BLaER1 treated with 17β-estradiol and CSF1 and Interleukin-3, amounts not matched to agents 10 nM and 100 nM (cell line): ENCODE data around the gene FAM24B.
"Not testable (repeated sequence)": the region's sequence is repeated elsewhere in the genome, so short reads cannot be mapped to it uniquely, and the experiment has no call there.

Experiments used
- H3K27ac ChIP-seq, 11 experiments: shearing (Covaris generic); formaldehyde crosslinking; 2 replicates each; pipeline ENCODE4 v1.8.1; 2022
- H3K27me3 ChIP-seq, 11 experiments: shearing (Covaris generic); formaldehyde crosslinking; 2 replicates each; pipeline ENCODE4 v1.8.1; 2022
- H3K36me3 ChIP-seq, 11 experiments: shearing (Covaris generic); formaldehyde crosslinking; 2 replicates each; pipeline ENCODE4 v1.8.1; 2022
- H3K4me1 ChIP-seq, 10 experiments: shearing (Covaris generic); formaldehyde crosslinking; 2 replicates each; pipeline ENCODE4 v1.8.1; 2022
- H3K4me2 ChIP-seq, 11 experiments: shearing (Covaris generic); formaldehyde crosslinking; 2 replicates each; pipeline ENCODE4 v1.8.1; 2022
- H3K4me3 ChIP-seq, 10 experiments: shearing (Covaris generic); formaldehyde crosslinking; 2 replicates each; pipeline ENCODE4 v1.8.1; 2022
- H3K9ac ChIP-seq, 11 experiments: shearing (Covaris generic); formaldehyde crosslinking; 2 replicates each; pipeline ENCODE4 v1.8.1; 2022
- H3K9me3 ChIP-seq, 11 experiments: shearing (Covaris generic); formaldehyde crosslinking; replicated peaks in 1 of 11; 2 replicates each; pipeline ENCODE4 v1.8.1; 2022
- H4K20me1 ChIP-seq, 11 experiments: shearing (Covaris generic); formaldehyde crosslinking; 2 replicates each; pipeline ENCODE4 v1.8.1; 2022
- Cebpa-rat ChIP-seq, 11 experiments: shearing (Covaris generic); IDR thresholded peaks; 2 replicates each; pipeline ENCODE4 v1.8.1; 2022

FAM24B gene, protein sequence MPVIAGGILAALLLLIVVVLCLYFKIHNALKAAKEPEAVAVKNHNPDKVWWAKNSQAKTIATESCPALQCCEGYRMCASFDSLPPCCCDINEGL

DNA sequence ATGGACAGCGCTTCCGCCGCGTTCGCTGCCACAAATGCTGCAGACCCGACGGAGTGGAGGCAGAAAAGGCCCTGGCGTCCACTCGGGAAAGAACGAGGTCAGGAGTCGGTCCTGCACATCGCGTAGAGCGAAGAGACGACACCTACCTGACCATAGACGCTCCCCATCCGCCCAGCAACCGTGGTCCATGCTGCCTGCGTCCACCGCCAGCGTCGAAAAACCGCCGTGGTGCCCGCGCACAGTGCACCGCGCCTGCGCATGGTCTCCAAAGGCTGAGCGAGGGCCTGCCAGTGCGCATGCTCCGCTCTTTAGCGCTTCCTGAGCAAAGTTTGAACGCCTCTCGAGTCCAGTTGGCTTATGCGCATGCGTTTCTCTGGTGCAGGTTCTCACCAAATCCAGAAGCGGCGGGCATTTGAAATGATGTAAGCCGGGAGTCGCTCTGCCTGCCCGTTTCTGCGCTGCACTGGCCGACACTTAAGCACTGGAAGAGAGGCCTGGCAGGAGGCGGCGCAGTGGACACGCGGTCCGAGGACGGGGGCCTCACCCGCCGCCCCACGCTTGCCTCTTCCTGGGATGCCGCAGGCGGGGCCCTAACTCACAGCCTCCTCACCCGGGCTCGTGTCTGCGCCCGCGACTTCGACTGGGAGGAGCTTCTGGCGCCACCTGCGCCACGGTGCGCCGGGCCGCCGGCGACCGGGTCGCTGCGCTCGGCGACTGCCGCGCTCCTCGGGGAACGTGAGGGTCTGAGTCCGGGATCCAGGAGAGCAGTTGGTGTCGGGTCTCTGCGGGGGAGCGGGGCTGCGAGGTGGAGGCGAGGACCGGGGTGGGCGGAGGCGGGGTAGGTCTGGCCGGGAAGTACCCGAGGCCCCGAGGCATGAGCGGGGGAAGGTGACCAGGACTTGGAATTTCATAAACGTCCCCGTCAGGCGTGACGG lies at the start of gene FAM24B:
FAM24B (minus strand) TSS at position 243 of the 935 bp plus-strand sequence. CDS start 29,066 bp downstream, outside the sequence.
- no peak within 1 kb of the TSS for H3K4me2 ChIP-seq
- H4K20me1 ChIP-seq, result no peaks in the 10 kb centered on the region
- no peaks in the 10 kb centered on the region for H3K27me3 ChIP-seq
- H3K4me1 ChIP-seq, result peaks cover 0 to 6% (median 0%) of the 10 kb centered on the region in 10 experiments; a peak in 3 of 20 replicates
- H3K36me3 ChIP-seq, result no peaks in the 10 kb centered on the region
- no peak within 1 kb of the TSS for H3K9ac ChIP-seq
- no peak within 1 kb of the TSS for H3K4me3 ChIP-seq
- TF ChIP-seq Cebpa-rat (IDR thresholded peaks at IDR 0.05), result no peak
- no peak within 1 kb of the TSS for H3K27ac ChIP-seq
- peaks cover 10 to 21% (median 14%) of the 10 kb centered on the region in 11 experiments; a peak in 21 of 22 replicates for H3K9me3 ChIP-seq

DNA sequence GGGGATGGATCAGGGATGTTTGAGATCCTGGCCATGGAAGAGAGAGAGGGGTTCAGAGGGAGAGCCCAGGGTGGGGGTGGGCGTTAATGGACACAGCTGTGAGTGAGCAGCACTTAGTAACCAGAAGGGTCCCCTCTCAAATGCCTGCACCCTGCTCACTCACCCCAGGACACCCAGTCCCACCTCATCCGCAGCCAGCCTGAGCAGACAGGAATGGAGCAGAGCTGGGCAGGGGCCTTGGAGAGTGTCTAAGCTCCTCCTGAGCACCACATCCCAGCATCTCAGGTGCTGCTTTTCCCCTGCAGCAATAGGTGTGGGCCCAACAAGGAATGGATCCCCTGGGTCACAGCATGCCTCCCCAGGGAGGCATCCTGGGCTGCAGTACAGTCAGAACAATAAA lies 36.3 kb upstream of the FAM24B start:
- Histone ChIP-seq H3K36me3 (no peaks in the 10 kb centered on the region), H3K4me2 (no peak overlapping the region), H3K27ac (no peak overlapping the region), H3K4me3 (no peak overlapping the region), H3K9ac (no peak overlapping the region), H3K4me1 (no peaks in the 10 kb centered on the region), H3K9me3 (peaks cover 0 to 5% (median 0%) of the 10 kb centered on the region in 11 experiments; a peak in 2 of 22 replicates), H3K27me3 (no peaks in the 10 kb centered on the region), H4K20me1 (peaks cover 0 to 20% (median 0%) of the 10 kb centered on the region in 11 experiments; a peak in 3 of 22 replicates)
- no peak for TF ChIP-seq Cebpa-rat (IDR thresholded peaks at IDR 0.05)

DNA sequence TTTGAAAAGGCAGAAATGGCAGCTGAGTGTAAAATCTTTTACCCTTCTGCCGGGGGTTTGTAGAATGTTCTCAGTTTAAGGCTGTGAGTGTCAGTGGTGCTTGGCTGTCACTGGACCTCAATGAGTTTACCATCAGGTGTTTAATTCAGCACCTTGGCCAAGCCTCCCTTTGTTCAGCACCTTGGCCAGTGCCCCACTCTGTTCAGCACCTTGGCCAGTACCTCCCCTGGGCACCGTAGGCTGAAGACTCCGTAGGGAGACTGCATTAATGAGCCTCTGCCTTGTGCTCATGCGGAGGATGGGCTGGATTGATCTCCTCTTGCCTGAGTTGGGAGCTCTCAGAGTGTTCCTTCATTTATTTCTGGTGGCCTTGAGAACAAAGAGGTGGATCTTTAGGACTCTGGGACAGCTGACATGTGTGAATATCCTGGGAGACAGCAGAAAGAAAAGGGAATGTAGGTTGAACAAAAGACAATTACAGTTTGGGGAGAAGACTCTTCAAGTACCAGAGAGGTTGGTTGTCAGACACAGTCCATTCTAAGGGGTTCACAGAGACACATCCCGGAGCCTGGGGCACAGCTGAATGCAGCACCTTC lies 32.6 kb upstream of the FAM24B start:
- Histone ChIP-seq H3K27ac (no peak overlapping the region), H3K4me1 (no peaks in the 10 kb centered on the region), H3K9ac (no peak overlapping the region), H3K4me2 (no peak overlapping the region), H3K9me3 (no peaks in the 10 kb centered on the region), H3K36me3 (no peaks in the 10 kb centered on the region), H4K20me1 (peaks cover 0 to 20% (median 0%) of the 10 kb centered on the region in 11 experiments; a peak in 3 of 22 replicates), H3K27me3 (no peaks in the 10 kb centered on the region), H3K4me3 (no peak overlapping the region)
- TF ChIP-seq Cebpa-rat (IDR thresholded peaks at IDR 0.05), result no peak

DNA sequence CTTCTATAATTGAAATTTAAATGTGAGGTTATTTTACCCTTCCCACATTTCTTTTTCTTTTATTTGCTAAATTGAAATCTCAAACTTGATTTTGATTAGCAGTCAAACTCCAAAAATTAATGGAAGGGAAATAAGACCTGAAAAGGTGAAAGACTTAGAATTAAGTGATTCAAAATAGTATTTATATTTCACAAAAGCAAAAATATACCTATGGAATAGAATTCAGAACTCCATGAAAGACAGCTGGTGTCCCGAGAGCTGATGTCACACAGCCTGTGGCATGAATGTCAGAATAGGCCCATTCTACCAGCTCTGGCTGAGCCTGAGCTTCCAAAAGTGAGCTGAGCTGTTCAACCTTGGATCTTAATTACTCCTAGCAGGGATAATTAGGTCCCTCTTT lies 30.9 kb upstream of the FAM24B start, which contains the start of gene FAM24A:
FAM24A (plus strand) TSS at position 301 of the 400 bp plus-strand sequence. CDS start 1,025 bp downstream, outside the sequence.
- Histone ChIP-seq H3K4me2 (no peak within 1 kb of the TSS), H3K9me3 (no peaks in the 10 kb centered on the region), H3K36me3 (no peaks in the 10 kb centered on the region), H3K4me1 (no peaks in the 10 kb centered on the region), H3K4me3 (no peak within 1 kb of the TSS), H4K20me1 (peaks cover 0 to 14% (median 0%) of the 10 kb centered on the region in 11 experiments; a peak in 3 of 22 replicates), H3K27me3 (no peaks in the 10 kb centered on the region), H3K27ac (no peak within 1 kb of the TSS), H3K9ac (no peak within 1 kb of the TSS)
- no peak for TF ChIP-seq Cebpa-rat (IDR thresholded peaks at IDR 0.05)

DNA sequence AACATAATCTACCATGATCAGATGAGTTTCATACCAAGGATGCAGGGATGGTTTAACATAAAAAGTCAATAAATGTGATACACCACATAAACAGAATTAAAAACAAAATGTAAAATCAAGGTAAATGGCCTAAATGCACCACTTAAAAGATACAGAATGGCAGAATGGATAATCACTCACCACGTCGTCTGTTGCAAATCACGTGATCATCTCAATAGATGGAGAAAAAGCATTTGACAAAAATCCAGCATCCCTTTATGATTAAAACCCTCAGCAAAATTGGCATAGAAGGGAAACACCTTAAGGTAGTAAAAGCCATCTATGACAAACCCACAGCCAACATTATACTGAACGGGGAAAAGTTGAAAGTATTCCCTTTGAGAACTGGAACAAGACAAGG lies 24.5 kb upstream of the FAM24B start:
- H3K4me2 ChIP-seq, H3K36me3 ChIP-seq, H3K9me3 ChIP-seq: not testable (repeated sequence)

DNA sequence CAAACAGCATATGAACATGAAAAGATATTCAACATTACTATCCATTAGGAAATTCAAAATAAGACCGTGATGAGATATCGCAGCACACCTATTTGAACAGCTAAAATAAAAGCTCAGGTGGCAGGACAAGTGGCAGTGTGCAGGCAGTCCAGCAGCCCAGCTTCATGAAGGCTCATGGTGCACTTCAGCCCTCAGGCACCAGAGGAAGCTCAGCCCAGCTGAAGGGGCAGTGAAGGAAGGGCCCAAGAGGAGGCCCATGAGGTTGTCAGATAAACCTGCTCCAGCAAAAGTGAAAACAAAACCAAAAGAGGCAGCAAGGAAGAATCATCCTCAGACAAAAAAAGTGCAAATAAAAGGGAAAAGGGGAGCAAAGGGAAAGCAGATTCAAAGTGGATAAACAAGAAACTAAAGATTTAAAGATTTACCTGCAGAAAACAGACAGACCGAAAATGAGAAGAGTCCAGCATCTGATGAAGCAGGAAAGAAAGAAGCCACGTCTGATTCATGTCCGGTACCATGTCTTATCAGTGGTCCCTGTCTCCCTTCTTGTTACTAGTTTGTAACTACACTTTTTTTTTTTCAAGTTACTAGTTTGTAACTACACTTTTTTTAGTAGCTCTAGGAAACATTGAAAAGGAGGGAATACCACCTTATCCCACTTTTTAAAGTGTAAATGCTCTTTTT lies 15.0 kb upstream of the FAM24B start:
- Histone ChIP-seq H3K36me3 (no peaks in the 10 kb centered on the region), H3K4me3 (no peak overlapping the region), H3K4me2 (no peak overlapping the region), H3K27ac (no peak overlapping the region), H3K9ac (no peak overlapping the region), H3K4me1 (no peaks in the 10 kb centered on the region), H3K9me3 (0 out of 22 replicates have a peak, but pooled peaks cover 0 to 4% (median 0%) of the 10 kb centered on the region in 11 experiments), H4K20me1 (no peaks in the 10 kb centered on the region), H3K27me3 (no peaks in the 10 kb centered on the region)
- no peak for TF ChIP-seq Cebpa-rat (IDR thresholded peaks at IDR 0.05)

More for the DNA sequence above, 24.5 kb upstream of the FAM24B start:
- H3K27me3 ChIP-seq, H3K4me3 ChIP-seq, H3K27ac ChIP-seq, H3K4me1 ChIP-seq, H3K9ac ChIP-seq, H4K20me1 ChIP-seq: not testable (repeated sequence)

DNA sequence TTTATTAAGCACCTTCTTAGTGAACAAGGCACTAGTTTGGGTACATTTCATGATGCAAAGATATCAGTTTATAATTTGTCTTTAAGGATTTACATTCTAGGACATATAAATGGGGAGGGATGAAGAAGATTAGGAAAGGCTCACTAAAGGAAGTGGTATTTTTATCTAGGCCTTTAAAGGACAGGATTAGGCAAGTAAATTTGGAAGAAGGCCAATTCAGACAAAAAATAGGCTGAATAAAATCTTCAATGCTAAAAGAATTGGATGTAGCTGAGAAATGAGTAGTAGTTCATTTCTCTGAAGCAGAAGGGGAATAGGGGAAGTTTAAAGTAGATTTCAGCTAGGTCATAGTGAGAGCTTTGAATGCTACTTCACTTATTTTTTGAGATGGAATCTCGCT lies 4.8 kb upstream of the FAM24B start:
- Histone ChIP-seq H3K9me3 (peaks cover 8 to 13% (median 10%) of the 10 kb centered on the region in 11 experiments; a peak in 21 of 22 replicates), H3K36me3 (no peaks in the 10 kb centered on the region), H3K27me3 (no peaks in the 10 kb centered on the region), H3K4me1 (peaks cover 0 to 8% (median 0%) of the 10 kb centered on the region in 10 experiments; a peak in 3 of 20 replicates), H4K20me1 (no peaks in the 10 kb centered on the region), H3K9ac (no peak overlapping the region), H3K27ac (no peak overlapping the region), H3K4me3 (no peak overlapping the region), H3K4me2 (peak overlapping the region in 1 of 11 experiments; percentile 18; a peak in 1 of 22 replicates)
- no peak for TF ChIP-seq Cebpa-rat (IDR thresholded peaks at IDR 0.05)

DNA sequence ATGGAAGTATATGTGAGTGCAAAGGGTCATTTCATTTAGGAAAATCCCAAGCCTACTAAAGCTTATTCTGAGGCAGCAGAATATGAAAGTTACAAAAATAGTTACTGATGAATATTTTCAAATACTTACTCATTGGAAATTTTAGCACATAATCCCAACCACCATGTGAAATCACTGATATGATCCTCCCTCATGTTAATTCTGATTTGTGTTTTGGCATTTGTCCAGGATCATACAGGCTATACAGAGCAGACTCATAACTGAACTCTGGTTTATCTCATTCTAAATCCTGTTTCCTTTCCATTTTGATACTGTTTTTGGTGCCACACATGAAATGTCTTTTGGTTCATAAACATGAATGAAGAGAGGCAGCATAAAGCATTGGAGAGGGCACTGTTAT lies 3.4 kb upstream of the FAM24B start:
- H3K4me2 ChIP-seq, result no peak overlapping the region; a peak in 1 of 22 replicates
- TF ChIP-seq Cebpa-rat (IDR thresholded peaks at IDR 0.05), result no peak
- H3K9ac ChIP-seq, result no peak overlapping the region
- no peaks in the 10 kb centered on the region for H4K20me1 ChIP-seq
- peaks cover 0 to 8% (median 0%) of the 10 kb centered on the region in 10 experiments; a peak in 3 of 20 replicates for H3K4me1 ChIP-seq
- H3K4me3 ChIP-seq, result no peak overlapping the region
- H3K9me3 ChIP-seq, result peaks cover 10 to 16% (median 14%) of the 10 kb centered on the region in 11 experiments; a peak in 21 of 22 replicates
- no peak overlapping the region for H3K27ac ChIP-seq
- H3K27me3 ChIP-seq, result no peaks in the 10 kb centered on the region
- H3K36me3 ChIP-seq, result no peaks in the 10 kb centered on the region
